NCI-H1436 (cell line): ENCODE measurements around the gene PROCA1.
A peak's percentile ranks its signal among the peaks of the same experiment; 100 is the strongest.
"Not testable (repeated sequence)": the region's sequence is repeated elsewhere in the genome, so short reads cannot be mapped to it uniquely, and the experiment has no call there.

Experiments used
- DNase-seq: peaks from one replicate; lab custom pipeline; 2025; lab: John Stamatoyannopoulos, UW

PROCA1 gene

GRCh38 chr17:28669918-28670317, 41.8 kb downstream of the PROCA1 start:
- DNase-seq: no peak

DNA sequence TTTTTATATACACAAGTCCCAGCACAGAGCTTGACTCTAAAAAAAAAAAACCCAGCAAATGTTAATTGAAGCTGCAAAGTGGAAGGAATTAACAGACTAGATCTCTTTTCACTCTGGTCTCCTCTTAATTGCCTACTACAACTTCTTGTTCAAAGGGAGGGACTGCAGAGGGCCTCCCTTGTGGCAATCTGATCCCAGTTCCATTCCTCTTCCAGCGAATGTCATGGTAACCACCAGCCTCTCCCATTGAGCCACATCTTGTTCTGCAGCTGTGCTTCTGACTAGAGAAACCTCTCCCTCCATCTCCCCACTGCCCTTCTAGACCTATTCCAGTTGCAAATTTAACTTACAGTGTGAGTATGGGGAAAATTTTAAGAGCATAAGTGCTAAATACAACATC, 43.8 kb downstream of the PROCA1 start:
- no peak for DNase-seq

GRCh38 chr17:28665994-28666393, 45.7 kb downstream of the PROCA1 start:
- DNase-seq: no peak

DNA sequence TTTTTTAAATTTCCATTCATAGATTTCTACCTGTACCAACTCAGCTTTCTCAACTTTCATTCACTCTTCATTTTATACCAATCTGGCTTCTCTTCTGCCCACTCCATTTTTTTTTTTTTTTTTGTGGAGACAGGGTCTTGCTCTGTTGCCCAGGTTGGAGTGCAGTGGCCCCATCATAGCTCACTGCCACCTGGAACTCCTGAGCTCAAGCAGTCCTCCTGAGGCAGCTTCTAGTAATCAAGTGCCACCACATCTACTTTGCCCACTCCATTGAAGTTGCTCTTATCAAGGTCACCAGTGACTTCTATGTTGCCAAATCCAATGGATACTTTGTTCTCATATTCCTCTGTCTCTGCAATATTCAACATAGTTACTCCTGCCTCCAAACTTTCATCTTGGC, 48.0 kb downstream of the PROCA1 start:
- no peak for DNase-seq

DNA sequence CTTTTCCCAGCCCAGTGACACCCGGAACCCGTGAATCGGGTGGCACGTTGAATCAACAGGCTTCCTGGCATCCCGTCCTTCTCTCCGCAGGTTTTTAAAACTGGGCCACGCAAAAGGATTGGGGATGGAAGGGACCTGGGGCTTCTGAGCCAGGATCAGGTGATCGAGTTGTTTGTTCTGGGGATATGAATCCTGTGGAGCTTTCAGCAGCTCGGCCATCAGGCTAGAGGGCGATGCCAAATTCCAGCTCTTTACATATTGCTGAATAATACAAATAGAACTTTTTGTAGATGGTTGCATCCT, 49.2 kb downstream of the PROCA1 start:
- DNase-seq: no peak

GRCh38 chr17:28661635-28662526, 49.8 kb downstream of the PROCA1 start, which contains the start of the genes SDF2 and SUPT6H:
SDF2 (minus strand) TSS chr17:28661906; CDS start chr17:28661876, 30 bp downstream.
SUPT6H (plus strand) TSS chr17:28662205; CDS start chr17:28673402, 11,197 bp downstream.
- peak; percentile 91 for DNase-seq

- not testable (repeated sequence) for DNase-seq
These were observed 52.2 kb downstream of the PROCA1 start for GRCh38 chr17:28659497-28659881.

DNA sequence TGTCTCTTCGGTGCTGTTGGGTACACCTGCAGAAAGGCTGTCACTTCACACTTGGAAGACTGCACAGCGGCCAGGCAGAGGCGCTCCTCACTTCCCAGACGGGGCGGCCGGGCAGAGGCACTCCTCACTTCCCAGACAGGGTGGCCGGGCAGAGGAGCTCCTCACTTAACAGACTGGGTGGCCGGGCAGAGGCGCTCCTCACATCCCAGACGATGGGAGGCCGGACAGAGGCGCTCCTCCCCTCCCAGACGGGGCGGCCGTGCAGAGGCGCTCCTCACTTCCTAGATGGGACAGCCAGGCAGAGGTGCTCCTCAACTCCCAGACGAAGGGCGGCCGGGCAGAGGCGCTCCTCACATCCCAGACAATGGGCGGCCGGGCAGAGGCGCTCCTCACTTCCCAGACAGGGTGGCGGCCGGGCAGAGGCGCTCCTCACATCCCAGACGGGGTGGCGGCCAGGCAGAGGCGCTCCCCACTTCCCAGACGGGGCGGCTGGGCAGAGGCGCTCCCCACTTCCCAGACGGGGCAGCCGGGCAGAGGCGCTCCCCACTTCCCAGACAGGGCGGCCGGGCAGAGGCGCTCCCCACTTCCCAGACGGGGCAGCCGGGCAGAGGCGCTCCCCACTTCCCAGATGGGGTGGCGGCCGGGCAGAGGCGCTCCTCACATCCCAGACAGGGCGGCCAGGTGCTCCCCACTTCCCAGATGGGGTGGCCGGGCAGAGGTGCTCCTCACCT, 52.8 kb downstream of the PROCA1 start:
- DNase-seq: not testable (repeated sequence)

DNA sequence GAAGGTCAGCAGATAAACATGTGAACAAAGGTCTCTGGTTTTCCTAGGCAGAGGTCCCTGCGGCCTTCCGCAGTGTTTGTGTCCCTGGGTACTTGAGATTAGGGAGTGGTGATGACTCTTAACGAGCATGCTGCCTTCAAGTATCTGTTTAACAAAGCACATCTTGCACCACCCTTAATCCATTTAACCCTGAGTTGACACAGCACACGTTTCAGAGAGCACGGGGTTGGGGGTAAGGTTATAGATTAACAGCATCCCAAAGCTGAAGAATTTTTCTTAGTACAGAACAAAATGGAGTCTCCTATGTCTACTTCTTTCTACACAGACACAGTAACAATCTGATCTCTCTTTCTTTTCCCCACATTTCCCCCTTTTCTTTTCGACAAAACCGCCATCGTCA, 53.3 kb downstream of the PROCA1 start:
- not testable (repeated sequence) for DNase-seq

DNA sequence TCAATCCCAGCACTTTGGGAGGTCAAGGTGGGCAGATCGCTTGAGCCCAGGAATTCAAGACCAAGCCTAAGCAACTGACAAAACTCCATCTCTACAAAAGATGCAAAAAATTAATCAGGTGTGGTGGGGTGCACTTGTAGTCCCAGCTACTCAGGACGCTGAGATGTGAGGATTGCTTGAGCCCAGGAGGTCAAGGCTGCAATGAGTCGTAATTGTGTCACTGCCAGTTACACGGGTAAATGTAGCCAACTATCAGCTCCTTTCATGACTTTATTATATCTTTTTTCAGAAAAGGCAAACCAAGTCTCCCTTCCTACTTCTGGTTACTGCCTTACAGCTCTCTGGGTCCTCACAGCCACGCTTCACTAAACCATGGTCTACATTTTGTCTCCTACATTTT, 53.9 kb downstream of the PROCA1 start:
- no peak for DNase-seq

- no peak for DNase-seq
These were observed 56.5 kb downstream of the PROCA1 start for GRCh38 chr17:28655160-28655559.
